HG03439 (cell line): Measurements from ENCODE around the gene KNTC1.
"Not testable (repeated sequence)": the region's sequence is repeated elsewhere in the genome, so short reads cannot be mapped to it uniquely, and the experiment has no call there.

Experiments
- ATAC-seq: cut with Tn5 transposase; IDR thresholded peaks from one replicate; pipeline ENCODE4 v1.9.1; 2021; ENCODE audit warnings: mild to moderate bottlenecking, moderate library complexity; ENCODE audit not compliant: unreplicated experiment

Gene KNTC1, protein sequence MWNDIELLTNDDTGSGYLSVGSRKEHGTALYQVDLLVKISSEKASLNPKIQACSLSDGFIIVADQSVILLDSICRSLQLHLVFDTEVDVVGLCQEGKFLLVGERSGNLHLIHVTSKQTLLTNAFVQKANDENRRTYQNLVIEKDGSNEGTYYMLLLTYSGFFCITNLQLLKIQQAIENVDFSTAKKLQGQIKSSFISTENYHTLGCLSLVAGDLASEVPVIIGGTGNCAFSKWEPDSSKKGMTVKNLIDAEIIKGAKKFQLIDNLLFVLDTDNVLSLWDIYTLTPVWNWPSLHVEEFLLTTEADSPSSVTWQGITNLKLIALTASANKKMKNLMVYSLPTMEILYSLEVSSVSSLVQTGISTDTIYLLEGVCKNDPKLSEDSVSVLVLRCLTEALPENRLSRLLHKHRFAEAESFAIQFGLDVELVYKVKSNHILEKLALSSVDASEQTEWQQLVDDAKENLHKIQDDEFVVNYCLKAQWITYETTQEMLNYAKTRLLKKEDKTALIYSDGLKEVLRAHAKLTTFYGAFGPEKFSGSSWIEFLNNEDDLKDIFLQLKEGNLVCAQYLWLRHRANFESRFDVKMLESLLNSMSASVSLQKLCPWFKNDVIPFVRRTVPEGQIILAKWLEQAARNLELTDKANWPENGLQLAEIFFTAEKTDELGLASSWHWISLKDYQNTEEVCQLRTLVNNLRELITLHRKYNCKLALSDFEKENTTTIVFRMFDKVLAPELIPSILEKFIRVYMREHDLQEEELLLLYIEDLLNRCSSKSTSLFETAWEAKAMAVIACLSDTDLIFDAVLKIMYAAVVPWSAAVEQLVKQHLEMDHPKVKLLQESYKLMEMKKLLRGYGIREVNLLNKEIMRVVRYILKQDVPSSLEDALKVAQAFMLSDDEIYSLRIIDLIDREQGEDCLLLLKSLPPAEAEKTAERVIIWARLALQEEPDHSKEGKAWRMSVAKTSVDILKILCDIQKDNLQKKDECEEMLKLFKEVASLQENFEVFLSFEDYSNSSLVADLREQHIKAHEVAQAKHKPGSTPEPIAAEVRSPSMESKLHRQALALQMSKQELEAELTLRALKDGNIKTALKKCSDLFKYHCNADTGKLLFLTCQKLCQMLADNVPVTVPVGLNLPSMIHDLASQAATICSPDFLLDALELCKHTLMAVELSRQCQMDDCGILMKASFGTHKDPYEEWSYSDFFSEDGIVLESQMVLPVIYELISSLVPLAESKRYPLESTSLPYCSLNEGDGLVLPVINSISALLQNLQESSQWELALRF (N-terminal part only)

DNA sequence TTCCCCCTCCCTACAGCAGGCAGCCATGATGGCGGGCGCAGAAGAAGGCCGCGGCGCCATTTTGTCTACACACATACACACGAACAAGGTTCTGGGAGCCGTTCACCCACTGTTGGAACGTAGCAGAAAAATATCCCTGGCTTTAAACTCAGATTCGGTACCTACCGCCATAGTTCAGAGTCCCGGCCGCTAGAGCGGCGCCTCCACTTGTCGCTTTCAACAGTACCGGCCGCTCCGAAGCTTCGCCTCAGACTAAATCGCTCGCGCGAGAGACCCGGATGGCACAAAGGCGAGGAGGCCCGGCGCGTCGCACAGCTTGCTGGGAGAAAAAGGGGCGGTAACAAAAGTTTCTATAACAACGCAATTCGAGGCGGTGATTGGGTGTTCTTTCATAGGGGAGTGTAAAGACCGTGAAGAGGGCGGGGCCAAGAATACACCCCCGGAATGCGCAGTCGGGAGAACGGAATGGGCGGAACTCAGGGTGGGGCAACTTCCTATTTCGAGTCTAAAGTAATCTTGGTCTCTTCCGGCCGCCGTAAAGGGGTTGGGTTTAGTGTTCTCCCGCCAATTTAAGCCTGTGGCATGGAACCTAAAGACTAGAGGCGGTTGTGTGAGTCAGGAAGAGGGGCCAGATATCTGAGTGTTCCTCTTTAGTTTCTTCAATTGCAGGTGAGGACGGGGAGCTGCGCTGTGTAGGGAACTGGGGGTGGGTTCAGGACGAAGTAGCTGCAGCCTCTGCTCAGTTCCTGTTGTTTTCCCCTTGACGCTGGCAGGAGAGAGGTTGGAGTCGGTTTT, at the start of gene KNTC1, which contains the start of gene RSRC2:
TSS of gene KNTC1 (plus strand) at position 567 of the 795 bp plus-strand sequence. CDS start 2,815 bp downstream, outside the sequence.
TSS of gene RSRC2 (minus strand) at position 254 of the 795 bp plus-strand sequence. CDS start at position 171, 83 bp downstream.
- ATAC-seq, result peak; percentile 95

DNA sequence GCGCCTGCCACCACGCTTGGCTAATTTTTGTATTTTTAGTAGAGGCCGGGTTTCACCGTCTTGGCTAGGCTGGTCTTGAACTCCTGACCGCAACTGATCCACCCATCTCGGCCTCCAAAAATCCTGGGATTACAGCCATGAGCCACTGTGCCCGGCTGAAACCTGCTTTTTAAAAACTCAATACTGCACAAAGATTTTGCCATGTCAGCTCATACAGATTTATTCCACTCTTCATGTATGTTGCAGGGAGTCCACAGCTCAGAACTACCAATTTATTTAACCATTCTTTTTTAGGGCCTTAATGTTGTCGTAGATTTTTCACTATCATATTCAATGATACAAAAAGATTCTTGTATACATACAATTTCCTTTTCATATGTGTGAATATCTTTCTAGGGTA, 46.3 kb upstream of the KNTC1 start:
- no peak for ATAC-seq

DNA sequence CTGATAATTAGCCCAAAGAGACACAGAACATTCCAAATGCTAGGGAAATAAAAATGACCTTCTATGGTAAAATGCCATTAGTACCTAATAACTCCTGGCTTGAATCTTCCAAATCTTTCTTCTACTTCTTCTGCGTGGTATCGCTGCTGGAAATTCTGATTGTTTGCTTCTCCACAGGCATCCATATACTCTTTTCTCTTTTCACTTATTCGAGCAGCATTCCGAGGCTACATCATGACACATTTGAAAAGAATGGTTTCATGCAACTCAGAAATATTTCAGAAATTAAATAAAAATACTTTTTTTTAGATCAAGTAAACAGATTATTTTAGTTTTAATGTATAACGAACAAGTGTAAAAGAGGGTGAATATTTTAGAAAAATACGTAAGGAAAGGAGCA, 45.2 kb upstream of the KNTC1 start:
- ATAC-seq, result no peak

DNA sequence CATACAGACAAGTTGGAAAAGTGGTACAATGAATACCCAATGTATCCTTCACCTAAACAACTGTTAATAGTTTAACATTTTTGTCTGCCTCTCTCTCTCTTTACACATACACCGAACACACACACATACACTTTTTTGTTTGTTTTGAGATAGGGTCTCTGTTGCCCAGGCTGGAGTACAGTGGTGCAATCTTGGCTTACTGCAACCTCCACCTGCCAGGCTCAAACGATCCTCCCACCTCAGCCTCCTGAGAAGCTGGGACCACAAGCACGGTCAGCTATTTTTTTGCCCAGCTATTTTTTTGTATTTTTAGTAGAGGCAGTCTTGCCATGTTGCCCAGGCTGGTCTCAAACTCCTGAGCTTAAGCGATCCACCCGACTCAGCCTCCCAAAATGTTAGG, 43.1 kb upstream of the KNTC1 start:
- no peak for ATAC-seq

DNA sequence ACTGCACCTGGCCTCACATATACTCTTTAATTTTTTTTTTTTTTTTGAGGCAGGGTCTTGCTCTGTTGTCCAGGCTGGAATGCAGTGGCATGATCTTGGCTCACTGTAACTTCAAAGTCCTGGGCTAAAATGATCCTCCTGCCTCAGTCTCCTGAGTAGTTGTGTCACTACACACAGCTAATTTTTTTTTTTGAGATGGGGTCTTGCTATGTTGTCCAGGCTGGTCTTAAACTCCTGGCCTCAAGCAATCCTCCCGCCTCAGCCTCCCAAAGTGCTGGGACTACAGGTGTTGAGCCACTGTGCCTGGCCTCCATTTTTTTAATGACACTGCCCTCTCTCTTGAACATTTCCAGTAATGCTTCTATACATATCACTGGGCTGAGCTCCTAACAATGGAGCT, 42.7 kb upstream of the KNTC1 start:
- ATAC-seq, result not testable (repeated sequence)

DNA sequence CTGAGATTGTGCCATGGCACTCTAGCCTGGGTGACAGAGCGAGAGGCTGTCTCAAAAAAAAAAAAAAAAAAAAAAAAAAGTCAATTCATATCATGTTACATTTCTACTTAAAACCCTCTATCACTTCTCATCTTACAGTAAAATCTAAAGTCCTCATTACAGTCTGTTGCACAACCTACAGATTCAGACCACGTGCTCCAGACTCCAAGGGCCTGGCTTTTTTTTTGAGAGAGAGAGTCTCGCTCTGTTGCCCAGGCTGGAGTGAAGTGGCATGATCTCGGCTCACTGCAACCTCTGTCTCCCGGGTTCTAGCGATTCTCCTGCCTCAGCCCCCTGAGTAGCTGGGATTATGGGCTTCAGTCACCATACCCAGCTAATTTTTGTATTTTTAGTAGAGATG, 40.7 kb upstream of the KNTC1 start:
- ATAC-seq, result not testable (repeated sequence)

DNA sequence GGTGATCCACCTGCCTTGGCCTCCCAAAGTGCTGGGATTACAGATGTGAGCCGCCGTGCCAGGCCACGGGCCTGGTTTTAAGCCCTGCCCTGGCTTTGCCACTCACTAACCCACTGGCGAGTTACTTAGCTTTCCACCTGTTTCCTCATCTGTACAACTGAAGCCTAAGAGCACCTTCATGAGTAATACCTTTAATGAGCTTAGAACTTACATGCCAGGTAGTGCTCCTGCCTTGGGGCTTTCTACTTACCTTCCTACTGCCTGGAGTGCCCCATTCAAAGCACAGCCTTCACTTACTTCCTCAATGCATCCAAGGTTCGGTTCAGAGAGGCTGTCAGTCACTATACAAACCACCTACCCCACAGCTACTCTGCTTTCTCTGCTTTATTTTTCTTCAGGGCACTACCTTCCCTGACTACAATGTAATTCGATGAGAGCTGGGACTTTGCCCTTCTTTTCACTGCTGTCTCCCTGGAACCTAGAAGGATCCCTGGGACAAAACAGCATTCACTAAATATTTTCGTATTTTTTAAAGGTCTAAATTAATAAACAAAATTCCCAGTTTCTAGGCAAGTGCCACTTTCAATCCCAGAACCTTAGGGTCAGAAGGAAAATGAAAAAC, 40.1 kb upstream of the KNTC1 start:
- ATAC-seq, result no peak

DNA sequence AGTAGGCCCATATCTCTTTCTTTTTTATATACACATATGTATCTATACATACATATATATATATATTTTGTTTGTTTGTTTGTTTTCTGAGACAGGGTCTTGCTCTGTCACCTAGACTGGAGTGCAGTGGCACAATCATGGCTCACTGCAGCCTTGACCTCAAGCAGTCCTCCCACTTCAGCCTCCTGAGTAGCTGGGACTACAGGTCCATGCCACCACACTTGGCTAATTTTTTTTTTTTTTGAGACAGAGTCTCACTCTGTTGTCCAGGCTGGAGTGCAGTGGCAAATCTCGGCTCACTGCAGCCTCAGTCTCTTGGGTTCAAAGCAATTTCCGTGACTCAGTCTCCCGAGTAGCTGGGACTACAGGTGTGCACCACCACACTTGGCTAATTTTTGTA, 39.2 kb upstream of the KNTC1 start:
- not testable (repeated sequence) for ATAC-seq

DNA sequence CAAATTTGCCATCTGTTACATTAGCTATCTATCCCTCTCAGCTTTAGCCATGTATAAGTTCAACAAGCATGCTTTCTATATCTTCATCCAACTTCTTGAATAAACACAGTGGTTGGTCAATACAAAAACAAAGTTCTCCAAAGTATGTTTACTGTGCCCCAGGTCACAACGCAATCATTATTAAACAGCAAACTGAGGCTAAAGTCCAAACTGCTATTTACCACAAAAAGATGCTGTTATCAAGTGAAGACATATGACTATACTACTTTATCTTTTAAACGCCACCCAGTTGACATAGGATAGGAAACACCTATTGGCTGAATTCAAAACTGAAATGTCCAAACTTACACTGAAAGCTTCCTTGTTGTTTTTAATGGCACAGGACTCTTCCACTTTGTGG, 38.0 kb upstream of the KNTC1 start:
- ATAC-seq, result no peak

DNA sequence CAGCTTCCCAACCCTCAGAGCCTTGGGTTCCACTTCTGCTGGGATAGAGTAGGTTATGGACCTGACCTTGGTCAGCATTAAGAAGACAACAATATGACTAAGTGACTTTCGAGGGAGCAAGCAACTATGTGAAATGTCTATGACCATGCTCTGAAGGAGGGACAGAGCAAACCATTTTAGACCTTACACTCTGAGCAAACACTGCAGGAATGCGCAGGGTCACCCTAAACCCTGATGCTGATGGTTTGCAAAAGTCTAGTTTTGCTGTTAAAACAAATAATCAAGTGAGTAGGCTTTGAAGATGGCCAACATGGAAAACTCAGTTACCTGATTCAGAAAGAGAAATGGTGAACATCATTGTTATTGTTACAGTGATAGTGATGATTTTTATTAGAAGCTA, 35.1 kb upstream of the KNTC1 start:
- ATAC-seq, result no peak

DNA sequence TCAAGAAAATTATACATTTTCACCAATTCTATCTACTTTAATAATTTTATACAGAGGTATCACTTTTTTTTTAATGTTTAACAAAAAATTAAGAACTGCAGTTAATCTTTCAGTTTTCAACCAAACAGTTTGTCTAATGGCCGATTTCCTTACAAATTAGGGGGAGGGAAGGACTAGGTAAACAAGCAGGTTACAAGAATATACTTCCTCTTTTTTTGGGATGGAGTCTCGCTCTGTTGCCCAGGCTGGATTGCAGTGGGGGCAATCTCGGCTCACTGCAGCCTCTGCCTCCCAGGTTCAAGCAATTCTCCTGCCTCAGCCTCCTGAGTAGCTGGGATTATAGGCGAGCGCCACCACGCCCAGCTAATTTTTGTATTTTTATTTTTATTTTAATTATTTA, 33.8 kb upstream of the KNTC1 start:
- ATAC-seq, result not testable (repeated sequence)

DNA sequence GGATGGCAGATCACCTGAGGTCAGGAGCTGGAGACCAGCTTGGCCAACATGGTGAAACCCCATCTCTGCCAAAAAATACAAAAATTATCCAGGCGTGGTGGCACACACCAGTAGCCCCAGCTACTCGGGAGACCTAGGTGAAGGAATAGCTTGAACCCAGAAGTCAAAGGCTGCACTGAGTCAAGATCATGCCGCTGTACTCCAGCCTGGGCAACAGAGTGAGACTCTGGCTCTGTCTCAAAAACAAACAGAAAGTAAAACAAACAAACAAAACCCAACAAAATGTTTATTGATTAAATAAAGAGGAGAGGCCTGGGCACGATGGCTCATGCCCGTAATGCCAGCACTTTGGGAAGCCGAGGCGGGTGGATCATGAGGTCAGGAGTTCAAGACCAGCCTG, 31.8 kb upstream of the KNTC1 start:
- ATAC-seq, result no peak

DNA sequence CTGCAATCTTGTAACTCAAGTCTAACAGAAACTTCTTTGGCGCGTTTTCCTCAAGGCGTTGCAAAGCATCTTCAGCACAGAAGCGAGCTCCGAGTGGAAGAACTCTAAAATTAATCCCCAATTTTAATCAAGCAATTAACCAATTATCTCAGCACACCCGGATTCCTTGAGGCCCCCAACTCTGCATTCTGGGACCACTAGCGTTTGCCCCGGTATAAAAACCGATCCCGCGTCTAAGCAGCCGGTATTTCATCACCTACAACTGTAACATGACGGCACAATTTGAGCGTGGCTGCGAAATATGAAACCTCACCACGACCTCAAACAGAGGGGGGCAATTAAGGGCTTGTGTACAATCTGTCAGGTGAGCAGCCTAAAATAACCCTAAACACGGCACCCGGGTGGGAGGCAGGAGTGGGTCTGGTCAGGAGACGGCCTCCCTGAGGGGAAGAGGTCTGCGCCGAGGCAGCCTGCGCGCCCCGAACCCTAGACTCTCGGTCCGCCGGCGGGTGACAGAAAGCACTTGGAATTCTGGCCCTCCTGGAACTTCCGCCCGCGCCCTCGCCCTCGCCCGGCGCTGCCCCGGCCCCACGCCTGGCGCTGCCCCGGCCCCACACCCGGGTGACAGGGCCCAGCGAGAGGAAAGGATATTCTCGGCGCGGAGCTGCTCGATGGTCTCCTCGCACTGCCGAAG, 26.9 kb upstream of the KNTC1 start:
- ATAC-seq, result peak; percentile 9

DNA sequence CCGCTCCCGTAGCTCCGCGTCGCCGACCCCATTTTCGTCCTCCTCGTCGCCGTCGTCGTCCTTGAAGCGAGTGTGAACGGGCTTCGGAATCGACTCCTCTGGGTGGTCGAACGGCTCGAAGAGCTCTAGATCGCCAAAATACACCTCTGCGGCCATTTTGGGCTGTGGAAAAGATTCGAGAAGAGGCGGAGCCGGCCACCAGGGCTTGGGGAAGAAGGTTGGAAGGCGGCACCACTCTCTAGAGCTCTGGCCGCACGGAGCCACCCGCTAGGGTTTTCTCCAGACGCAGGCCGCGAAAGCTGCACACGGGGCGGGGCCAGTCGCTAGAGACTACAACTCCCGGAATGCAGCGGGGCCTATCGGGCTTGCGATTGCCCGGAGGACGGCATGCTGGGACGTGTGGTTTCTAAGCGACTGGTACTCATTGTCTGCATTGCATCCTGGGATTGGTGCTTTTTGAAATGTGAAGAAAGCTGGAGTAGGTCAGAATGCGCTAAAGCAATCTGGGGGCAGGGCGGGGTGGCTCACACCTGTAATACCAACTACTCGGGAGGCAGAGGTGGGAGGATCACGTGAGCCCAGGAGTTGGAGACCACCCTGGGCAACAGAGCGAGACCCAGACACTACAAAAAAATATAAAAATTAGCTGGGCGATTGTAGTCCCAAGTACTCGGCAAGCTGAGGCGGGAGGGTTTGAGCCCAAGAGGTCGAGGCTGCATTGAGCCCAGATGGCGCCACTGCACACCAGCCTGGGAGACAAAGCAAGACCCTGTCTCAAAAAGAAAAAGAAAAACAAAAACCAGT, 26.2 kb upstream of the KNTC1 start, which contains the start of gene ZCCHC8:
TSS of gene ZCCHC8 (minus strand) at position 248 of the 804 bp plus-strand sequence. CDS start at position 156, 92 bp downstream.
- peak; percentile 91 for ATAC-seq

DNA sequence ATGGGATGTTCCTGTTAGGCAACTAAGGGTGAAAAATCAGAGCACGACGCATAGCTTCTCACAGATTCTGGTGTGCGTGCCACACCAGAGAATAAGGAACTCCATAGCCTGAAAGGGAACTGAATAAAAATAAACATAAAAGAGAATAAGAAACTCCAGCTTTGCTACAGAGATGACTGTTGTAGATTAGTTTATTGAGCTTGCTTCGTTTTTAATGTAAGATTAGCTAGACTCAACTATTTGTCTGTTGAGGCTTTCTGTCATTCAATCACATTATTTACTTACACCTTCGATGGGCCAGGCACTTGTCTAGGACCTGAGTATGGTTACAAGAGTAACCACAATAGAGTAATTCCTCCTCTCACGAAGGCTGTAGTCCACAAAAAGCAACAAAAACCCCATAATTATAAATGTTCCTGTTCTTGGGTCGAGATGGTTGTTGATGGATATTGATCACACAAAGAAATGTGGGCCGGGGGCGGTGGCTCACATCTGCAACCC, 25.5 kb upstream of the KNTC1 start:
- no peak for ATAC-seq

DNA sequence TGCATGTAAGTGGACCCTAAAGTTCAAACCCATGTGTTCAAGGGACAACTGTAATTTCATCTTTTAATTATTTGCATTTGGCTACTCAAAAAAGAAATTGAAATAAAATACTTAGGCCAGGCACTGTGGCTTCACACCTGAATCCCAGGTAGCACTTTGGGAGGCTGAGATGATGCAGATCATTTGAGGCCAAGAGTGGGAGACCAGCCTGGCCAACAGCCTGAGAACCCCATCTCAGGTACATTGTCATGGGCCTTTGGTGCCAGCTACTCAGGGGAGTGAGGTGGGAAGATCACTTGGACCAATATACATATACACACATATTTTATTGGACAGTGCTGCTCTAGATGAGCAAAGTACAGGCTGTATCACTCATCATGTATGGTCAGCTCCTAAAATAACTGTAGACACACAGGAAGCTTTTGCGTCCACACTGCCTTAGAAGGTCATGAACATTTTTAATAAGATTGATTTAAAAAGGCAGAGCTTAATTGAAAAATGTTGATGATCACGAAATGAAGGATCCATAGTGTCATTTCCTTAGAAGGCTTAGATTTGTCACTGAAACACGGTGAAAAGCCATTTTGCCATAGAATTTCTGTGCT, 23.8 kb upstream of the KNTC1 start:
- no peak for ATAC-seq

DNA sequence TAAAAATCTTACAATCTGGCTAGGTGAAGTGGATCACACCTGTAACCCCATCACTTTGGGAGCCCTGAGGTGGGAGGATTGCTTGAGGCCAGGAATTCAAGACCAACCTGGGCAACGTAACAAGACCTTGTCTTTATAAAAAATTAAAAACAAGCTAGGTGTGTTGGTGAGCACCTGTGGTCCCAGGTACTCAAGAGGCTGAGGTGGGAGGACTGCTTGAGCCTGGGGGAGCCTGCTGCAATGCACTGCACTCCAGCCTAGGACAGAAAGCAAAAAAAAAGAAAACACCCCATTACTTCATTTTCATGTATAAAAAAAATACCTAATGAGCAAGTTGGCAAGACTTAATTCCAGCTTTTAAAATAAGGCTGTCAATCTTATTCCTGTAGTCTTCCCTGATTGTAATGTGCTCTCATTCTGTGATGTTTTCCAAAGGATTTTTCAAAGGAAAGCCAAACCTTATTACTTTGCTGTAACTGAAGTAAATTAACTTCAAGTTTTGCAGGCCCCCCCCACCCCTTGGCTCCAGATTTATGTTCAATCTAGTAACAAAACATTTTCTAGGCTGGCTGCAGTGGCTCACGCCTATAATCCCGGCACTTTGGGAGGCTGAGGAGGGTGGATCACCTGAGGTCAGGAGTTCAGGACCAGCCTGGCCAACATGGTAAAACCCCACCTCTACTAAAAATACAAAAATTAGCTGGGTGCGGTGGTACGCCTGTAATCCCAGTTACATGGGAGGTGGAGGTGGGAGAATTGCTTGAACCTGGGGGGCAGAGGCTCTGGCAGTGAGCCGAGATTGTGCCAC, 23.1 kb upstream of the KNTC1 start:
- ATAC-seq, result no peak
